GM18861 (cell line): Measurements from ENCODE around the gene POU4F1.

Source experiments
- ATAC-seq: cut with Tn5 transposase; IDR thresholded peaks from one replicate; pipeline ENCODE4 v1.9.1; 2021; ENCODE audit not compliant: unreplicated experiment

POU4F1 gene

DNA sequence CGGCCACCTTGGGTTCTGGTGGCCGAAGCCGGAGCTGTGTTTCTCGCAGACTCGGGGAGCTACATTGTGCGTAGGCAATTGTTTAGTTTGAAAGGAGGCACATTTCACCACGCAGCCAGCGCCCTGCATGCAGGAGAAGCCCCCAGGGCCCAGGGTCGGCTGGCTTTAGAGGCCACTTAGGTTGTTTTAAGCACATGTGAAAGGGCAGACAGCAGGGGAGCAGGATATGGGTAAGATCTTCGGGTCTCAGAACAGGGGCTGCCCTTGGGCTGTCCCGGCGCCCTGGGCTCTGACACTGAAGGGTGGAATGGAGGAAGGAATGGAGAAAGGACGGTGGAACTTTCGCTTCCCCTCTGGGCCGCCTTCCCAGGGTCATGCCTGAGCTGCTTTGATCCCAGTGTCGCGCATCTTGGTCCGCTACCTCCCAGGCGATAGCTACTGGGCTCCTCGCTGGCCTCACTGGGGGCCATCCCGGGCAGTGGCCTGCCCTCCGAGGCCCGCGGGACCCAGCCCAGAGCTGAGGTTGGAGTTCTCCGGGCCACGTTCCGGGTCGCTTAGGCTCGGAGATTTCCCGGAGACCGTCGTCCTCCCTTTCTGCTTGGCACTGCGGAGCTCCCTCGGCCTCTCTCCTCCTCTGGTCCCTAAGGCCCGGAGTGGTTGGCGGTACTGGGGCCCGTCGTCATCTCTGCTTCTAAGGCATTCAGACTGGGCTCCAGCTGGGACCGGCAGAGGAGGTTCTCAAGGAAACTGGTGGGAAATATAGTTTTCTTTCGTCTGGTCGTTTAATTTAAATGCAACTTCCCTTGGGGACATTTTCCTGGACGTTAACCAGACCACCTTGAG is 4.3 kb upstream of the POU4F1 start:
- ATAC-seq: no peak

DNA sequence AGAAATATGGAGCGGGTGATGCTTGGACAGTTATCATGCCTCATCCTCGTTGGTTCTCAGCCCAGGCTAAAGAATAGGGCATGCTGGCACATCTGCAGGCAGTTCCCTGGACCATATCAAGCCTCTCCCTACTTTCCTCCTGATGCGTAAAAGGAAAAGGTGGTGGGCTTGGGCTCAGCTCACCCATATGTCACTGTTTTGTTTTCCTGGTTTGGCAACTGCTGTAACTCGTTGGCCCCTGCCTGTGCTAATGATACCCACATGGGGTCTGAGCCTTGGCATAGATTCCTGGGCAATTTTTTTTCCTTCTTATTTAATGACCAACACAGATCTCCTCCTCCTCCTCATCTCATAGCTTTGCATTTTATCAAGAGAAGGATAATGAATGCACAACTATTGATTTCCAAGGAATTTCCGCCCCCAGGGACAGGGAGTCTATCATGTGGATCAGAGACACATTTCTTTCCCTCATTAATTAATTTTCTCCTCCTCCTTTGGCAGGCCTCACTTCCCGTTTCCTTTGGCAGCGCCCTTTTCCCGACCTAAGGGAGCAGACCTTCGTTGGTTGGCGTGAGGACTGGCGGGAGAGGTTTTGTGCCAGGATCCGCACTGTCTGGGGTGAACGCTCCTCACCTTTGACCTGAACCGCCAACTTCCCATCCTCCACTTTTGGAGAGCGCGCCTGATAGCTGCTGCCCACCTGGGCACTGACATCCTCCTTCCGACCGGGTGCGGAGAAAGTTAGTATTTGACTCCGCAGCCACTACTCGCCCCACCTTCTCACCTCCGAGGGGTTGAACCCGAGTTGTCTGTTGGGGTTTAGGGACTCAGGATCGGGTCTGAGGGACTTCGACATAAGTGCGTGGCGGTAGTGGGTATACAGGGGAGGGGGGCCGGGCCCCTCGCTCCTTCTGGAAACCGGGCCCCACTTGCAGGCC is 3.4 kb upstream of the POU4F1 start:
- ATAC-seq: no peak

DNA sequence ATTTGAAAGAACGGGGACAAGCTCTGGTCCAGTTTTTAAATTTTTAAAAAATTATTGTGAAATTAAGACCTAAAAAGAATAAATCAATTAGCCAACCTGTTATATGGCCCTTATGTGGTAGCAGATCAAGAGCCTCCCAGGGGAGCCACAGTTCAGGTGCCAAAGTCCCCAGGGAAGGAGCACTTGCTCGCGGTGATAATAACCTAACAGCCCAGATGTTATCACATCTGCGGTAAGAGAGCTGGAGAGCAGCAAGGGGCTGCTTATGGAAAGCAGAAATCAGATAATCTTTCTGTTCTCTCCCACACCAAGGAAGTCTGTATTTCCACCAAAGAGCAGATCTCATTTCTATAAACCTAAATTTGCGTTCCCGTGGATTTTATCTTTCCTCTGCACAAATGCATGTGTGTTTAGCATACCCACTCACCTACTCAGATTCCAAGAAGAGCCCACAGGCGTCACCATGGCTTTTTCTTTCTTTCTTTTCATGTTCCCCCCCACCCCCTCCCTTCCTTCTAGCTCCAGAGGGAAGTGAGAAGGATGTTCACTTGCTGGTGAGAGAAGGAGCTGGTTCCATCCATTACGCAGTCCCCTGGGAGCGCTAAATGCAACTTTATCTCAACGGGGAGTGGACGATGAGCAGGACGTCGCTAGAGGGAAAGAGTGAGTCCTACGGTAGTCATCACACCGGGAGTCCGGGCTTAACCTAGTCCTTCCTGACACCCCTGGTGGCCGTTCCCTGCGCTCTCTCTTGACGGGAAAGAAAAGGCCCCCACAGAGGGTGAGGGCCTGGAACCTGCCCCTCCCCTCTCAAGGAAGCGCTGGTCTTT is 1.6 kb upstream of the POU4F1 start:
- no peak for ATAC-seq

DNA sequence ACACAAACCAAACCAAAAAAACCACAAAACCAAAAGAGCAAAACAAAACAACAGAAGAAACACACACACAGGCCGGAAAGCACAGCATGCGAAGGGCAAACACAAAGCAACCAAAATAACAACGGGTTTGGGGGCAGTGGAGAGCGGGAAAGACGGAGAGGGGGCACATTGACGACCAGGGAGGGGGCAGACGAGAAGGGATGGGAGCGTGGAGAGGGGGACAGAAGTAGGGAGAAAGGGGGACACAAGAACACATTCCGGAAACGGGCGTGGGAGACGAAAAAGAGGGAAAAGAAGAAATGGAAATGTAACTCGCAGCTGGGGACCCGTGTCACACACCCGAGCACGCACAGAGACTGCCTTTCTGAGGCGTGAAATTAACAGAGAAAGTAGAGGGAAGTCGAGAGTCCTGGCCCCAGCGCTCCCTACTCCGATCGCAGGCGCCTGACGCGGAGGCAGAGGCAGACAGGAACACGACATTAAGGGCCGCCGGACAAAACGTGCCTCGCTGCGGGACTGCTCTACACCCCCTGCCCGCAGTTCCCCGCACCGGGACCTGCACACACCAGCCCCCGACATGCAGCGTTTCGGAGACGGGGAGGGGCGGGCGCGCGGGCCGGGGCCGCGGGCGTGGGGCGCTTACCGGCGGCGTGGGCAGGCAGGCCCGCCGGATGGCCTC is 652 bp downstream of the POU4F1 start:
- peak; percentile 6 for ATAC-seq

DNA sequence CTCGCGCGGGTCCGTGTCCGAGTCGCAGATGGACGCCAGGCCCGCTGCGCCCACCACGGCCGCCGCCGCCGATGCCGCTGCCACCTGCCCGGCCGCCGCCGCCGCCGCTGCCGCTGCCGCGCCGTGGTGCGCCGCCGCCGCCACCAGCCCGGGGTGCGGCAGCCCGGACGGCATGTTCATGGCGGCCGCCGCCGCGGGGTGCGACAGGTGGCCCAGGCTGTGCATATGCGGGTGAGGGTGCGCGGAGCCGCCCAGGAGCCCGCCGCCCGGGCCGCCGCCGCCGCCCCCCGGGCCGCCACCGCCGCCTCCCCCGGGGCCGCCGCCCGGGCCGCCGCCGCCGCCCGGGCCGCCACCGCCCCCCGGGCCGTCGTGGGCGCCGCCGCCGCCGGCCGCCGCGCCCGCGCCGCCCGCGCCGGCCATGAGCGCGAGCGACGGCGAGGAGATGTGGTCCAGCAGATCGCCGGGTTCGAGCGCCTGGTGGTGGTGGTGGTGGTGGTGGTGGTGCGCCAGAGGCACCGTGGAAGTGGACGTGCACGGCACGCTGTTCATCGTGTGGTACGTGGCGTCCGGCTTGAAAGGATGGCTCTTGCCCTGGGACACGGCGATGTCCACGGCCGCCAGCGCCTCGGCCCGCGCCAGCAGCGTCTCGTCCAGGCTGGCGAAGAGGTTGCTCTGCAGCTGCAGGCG is 1.3 kb downstream of the POU4F1 start:
- no peak for ATAC-seq

DNA sequence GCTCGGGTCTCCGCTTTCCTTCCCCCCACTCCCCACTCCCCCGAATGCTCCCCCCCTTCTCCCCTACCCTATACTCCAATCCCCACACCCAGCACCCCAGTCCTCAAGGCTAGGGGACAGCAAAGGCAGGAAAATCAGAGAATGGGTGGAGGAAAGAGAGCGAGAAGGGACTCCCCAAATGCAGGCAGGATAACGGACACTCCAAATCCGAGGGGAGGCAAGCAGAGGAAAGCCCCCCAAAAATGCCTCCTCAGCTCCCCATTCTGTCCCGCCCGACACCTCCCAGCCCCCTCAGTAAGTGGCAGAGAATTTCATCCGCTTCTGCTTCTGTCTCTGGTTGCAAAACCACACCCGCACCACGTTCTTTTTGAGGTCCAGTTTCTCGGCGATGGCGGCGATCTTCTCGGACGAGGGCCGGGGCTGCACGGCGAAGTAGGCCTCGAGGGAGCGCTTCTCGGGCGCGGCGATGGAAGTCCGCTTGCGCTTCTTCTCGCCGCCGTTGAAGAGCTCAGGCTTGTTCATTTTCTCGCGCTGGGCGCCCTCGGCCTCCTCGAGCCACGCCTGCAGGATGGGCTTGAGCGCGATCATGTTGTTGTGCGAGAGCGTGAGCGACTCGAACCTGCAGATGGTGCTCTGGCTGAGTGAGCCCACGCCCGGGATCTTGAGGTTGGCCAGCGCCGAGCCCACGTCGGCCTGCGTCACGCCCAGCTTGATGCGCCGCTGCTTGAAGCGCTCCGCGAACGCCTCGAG is 2.1 kb downstream of the POU4F1 start:
- no peak for ATAC-seq

DNA sequence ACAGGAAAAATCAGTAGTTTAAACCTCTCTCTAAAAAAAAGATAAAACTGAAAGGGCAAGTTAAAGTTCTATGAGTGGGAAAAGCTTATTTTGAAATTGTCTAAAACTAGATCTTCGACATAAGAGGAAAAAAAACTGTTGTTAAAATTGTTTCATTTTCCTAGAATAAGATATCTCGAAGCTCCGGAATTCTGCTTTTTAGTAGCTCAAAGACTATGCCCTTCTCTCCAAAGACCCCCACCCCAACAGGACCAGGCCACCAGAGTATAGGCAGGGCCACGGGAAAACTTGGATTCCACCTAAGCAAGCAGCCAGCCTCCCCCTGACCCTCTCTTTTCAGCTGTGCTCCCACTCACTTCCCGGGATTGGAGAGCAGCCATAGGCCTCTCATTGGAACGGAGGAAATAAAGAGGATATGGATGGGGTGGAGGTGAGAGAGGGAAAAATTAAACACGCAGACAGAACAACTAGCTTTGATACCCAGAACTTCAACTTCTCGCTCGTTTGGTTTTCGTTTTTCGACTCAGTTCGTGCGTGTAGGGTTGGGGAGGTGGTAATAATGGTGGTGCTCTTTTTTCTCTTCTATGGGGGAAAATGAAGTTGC is 3.0 kb downstream of the POU4F1 start:
- ATAC-seq: no peak

DNA sequence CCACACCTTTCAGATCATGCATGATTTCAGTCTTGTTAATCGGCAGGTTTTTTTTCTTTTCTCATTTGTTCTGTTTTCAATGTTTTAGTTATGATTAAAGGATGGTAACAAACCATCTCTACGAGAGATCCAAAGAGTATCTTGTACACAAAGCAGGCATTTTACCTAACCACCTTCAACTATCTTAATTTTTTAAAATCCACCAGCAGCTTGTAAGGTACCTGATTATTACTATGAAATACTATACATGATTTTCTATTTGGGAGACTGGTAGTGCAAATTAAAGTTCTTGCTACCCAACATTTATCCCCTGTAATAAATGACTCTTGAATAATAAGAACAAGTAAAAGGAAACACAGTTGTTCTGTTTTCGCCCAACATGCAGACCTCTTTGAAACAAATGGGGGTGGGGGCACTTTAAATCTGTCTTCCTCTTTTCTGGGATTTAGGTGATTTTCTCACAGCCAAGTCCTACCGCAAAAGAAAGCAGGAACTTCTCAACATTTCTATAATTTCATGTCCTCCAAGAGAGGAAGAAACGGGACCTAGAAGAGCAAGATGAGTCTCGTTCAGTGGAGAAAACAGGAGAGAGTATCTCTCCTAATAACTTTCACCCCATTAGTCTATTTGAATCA is 3.6 kb downstream of the POU4F1 start:
- no peak for ATAC-seq

DNA sequence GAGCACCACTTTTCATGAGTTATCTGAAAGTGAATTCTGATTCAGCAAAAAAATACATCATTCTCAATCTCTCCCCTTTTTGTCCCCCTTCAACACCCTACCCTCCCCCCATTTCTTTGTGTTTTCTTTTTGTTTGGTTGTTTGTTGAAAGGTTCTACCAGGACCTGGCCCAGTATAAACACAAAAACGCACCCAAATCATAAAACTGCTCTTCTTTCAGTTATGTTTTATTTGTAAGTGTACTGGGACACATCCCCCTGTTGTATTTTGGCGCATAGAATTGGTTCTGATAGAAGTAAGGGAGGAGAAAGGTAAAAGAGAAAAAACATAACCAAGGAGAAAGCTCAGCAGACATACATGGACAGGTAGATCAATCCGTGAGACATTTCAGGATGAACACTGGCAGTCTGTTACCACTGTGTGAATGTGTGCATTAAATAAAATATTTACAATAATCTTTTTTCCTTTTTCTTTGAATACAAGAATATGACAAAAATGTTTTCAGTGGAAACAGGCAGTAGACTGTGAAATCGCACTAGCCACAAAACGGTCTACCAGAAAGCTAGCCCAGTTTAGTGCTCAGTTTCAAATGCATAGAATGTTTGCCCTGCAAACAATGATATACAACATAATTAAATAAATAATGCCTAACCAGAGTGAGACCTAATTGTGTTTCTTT is 4.2 kb downstream of the POU4F1 start:
- no peak for ATAC-seq

DNA sequence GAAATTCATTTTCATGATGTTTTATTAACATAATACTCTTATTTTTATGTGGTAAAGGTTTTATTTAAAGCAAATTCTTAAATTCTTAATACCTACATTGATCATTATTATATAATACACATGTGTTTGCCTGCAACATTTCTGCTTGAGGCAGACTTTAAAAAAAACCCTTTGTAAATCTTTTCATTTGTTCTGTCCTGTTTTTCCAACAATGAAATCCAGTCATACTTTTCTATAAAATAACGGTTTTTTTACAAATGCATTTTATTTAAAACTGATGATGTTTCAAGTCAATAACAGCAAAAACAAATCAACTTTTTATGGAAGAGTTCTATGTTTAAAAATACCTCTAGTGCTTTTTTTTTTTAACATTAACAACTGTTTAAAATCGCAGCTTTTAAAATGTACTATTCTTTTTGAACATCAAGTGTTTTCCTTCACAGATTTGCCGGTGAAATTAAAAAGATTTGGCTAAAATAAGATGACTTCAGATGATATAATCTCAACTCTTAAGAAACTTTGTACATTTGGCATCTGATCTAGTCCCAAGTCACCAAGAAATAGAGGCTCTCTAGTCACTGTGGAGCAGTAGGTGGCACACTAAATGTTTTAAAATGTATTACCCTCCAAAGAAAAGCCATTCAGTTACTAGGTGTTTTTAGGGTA is 5.1 kb downstream of the POU4F1 start:
- no peak for ATAC-seq

DNA sequence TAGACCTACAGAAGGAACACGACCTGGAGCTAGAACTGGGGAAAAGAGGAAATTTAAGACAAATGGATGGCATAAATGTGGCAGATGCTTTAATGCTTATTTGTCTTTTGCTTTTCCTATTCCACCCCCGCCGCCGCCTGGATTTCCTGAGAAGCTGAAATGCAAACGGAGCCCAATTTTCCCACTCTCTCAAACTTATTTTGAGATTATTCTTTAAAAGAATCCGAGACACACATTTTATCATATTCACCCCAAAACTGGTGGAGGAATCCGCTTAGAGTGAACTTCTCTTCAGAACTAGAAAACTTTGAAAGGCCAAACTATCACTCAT is 5.8 kb downstream of the POU4F1 start:
- ATAC-seq: no peak

DNA sequence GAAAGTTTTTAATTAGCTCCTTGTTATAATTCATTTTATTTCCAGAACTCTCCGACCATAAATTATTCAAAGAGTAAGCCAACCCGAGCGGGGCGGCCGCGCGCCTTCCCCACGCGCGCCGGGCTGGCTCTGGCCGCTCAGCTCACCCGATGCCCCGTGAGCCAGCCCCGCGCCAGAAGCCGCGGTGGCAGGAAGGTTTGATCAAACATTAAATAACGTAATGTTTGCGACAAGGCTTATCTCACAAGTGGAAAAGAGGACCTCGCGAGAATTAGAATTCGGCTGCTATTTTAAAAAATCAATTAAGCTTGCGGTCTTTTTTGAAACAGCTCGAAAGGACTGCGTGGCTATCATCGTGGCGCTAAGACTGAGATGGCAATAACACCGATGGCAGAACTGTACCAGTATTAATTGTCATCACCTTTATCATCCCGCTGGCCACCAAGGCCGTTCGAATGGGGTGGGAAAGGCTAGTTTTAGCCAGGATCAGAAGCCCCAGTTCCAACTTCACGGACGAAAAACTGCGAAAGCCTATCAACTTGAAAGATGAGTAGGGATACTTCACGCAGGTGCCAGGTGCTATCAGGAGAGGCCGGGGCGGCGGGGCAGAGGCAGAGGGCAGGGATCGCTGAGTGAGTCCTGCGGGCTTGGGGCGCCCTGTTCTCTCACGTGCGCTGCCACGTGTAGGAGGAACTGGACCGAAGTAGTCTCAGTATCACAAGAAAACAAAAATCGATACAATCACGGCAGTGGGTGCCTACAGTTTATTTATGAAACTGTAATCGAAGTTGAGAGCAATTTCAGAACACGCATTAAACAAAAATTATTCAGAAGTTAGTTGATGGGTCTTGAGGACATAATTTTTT is 6.4 kb downstream of the POU4F1 start:
- no peak for ATAC-seq

DNA sequence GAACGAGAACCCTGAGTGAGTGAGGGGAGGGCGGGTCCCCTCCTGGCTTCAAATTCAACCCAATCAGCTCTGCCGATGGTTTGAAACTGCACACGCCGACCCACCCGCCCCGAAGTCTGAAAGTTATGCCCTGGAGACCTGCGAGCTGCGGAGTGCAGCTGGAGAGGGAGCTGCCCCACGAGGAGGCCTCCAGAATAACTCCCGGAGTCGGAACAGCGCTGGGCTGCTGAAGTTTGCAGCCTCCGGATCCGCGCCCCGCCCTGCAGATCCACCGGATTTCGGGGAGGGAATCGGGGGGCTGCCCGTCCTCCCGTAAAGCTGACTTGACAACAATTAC is 7.0 kb downstream of the POU4F1 start:
- no peak for ATAC-seq

DNA sequence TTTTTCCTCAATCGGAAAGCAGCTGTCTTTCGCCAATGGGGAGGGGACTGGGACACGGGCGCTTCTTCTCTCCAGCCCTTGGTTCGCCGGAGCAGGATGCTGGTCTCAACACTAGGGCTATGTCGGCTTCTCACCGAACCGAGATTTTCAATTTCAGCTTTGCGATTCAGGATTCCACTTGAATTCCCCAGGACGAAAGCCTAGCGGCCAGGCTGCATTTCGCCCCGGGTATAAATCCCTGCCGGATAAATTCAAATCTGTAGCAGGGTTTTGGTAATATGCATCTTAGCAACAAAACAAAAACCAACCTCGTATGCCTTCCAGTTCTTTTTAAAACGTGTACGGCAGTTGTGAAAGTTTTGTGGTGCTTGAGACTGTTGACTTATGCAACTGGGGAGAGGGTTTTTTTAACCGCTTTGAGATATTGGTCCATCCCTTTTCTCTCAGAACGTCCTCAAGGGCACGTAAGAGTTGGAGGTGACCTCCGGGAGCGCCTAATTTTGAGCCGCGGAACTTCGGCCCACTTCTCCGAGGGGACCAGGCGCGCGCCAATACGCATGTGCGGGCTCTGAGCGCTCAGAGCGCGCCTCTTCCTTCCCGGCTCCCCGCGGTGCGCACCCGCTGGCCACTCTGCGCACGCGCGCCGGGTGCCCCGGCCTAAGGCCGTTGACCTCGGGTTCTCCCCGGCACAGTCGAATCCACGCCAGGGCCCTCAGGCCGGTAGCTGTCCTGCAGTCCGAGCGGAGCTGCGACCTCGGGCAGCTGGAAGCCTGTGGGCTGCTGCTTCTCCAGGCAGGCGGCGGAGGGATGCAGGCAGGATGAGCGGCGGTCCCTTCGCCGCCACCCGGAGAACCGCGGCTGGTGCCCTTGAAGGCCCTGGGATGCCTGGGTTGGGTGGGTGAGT is 7.6 kb downstream of the POU4F1 start:
- no peak for ATAC-seq

DNA sequence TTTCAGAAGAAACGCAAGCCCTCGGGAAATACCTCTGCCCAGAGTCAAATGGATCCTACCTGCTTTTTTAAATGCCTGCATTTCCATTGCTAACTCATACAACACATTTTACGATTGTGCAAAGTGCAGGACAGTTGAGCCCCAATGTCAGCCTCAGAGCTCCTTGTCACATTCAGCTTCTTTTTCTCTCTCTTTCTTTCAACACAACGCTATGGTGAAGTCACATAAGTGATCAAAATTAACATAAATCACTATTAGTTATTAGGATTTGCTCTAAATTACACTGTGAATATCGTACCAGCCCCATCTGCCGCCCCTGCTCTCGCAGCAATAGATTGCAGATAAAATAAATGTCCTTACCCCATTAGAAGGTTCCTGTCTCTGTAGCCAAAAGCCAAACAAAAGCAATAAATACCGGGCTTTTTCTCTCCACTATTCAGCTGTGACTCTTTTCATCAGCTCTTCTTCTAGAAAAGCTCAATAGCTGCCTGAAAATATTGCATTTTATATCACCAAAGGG is 8.8 kb downstream of the POU4F1 start:
- no peak for ATAC-seq
